Mesenchymal stem cell (in vitro differentiated cells and primary cell): Measurements from ENCODE around the gene ZDHHC7.

Source experiments
- DNase-seq: peaks from one replicate; pipeline ENCODE4 v3.0.0-alpha.2; 2013
- H2AFZ ChIP-seq: one replicate; pipeline ENCODE4 v1.6.1; 2013; ENCODE audit warnings: low read depth, mild to moderate bottlenecking, control low read depth, inconsistent platforms, low read length, moderate library complexity
- H2AK5ac ChIP-seq: 2 replicates; pipeline ENCODE4 v1.6.1; 2013; ENCODE audit warnings: low read length, moderate library complexity, mild to moderate bottlenecking, inconsistent platforms; ENCODE audit not compliant: severe bottlenecking
- H2BK120ac ChIP-seq: one replicate; pipeline ENCODE4 v1.6.1; 2013; ENCODE audit warnings: low read depth, mild to moderate bottlenecking, inconsistent platforms, low read length, moderate library complexity
- H2BK12ac ChIP-seq, 2 experiments: one replicate each; pipeline ENCODE4 v1.6.1; 2013; ENCODE audit warnings: inconsistent platforms in 2 of 2, low read length in 2 of 2, mild to moderate bottlenecking in 2 of 2, moderate library complexity in 2 of 2, control low read depth in 1 of 2
- H2BK15ac ChIP-seq: one replicate; pipeline ENCODE4 v1.6.1; 2013; ENCODE audit warnings: mild to moderate bottlenecking, low read depth, inconsistent platforms; ENCODE audit not compliant: poor library complexity, severe bottlenecking
- H2BK5ac ChIP-seq: 2 replicates; pipeline ENCODE4 v1.6.1; 2013; ENCODE audit warnings: low read depth, mild to moderate bottlenecking, low read length, control low read depth, inconsistent platforms; ENCODE audit not compliant: poor library complexity, severe bottlenecking
- H3K14ac ChIP-seq, 2 experiments: one replicate each; pipeline ENCODE4 v1.6.1; 2013; ENCODE audit warnings: inconsistent platforms in 2 of 2, low read length in 2 of 2, control low read depth in 1 of 2, mild to moderate bottlenecking in 1 of 2, moderate library complexity in 1 of 2
- H3K18ac ChIP-seq, 2 experiments: one replicate each; pipeline ENCODE4 v1.6.1; 2013; ENCODE audit warnings: inconsistent platforms in 2 of 2, low read length in 2 of 2, control low read depth in 1 of 2, low read depth in 1 of 2, mild to moderate bottlenecking in 1 of 2
- H3K23ac ChIP-seq, 2 experiments: one replicate each; pipeline ENCODE4 v1.6.1; 2013; ENCODE audit warnings: inconsistent platforms in 2 of 2, low read length in 2 of 2, mild to moderate bottlenecking in 2 of 2, moderate library complexity in 2 of 2, control low read depth in 1 of 2
- H3K27ac ChIP-seq: 2 replicates; pipeline ENCODE4 v1.5.1; 2013; ENCODE audit warnings: mild to moderate bottlenecking, moderate library complexity, low read length, control low read depth, inconsistent platforms; ENCODE audit not compliant: poor library complexity, severe bottlenecking
- H3K27me3 ChIP-seq, 2 experiments: 2 replicates each; pipeline versions ENCODE4 v1.6.1 to v1.7.0; 2013; ENCODE audit warnings: low read length in 2 of 2, mild to moderate bottlenecking in 2 of 2, moderate library complexity in 2 of 2, control low read depth in 1 of 2, inconsistent platforms in 1 of 2; ENCODE audit not compliant: control insufficient read depth in 1 of 2, insufficient read depth in 1 of 2
- H3K36me3 ChIP-seq, 2 experiments: 2 replicates each; pipeline versions ENCODE4 v1.6.1 to v1.7.0; 2013; ENCODE audit warnings: low read length in 2 of 2, control low read depth in 1 of 2, inconsistent platforms in 1 of 2, low read depth in 1 of 2, mild to moderate bottlenecking in 1 of 2; ENCODE audit not compliant: insufficient read depth in 2 of 2, control insufficient read depth in 1 of 2
- H3K4ac ChIP-seq, 2 experiments: one replicate each; pipeline ENCODE4 v1.6.1; 2013; ENCODE audit warnings: inconsistent platforms in 2 of 2, low read length in 2 of 2, mild to moderate bottlenecking in 2 of 2, moderate library complexity in 2 of 2, control low read depth in 1 of 2, low read depth in 1 of 2
- H3K4me1 ChIP-seq: 2 replicates; pipeline ENCODE4 v1.6.1; 2013; ENCODE audit warnings: low read depth, low read length, control low read depth; ENCODE audit not compliant: control insufficient read depth, insufficient read depth
- H3K4me2 ChIP-seq: 2 replicates; pipeline ENCODE4 v1.6.1; 2013; ENCODE audit warnings: low read length, mild to moderate bottlenecking, inconsistent platforms; ENCODE audit not compliant: poor library complexity, severe bottlenecking
- H3K4me3 ChIP-seq, 2 experiments: 2 replicates each; pipeline versions ENCODE4 v1.5.1 to v1.7.0; 2013; ENCODE audit warnings: low read length in 2 of 2, mild to moderate bottlenecking in 2 of 2, control low read depth in 1 of 2, low read depth in 1 of 2; ENCODE audit not compliant: insufficient read depth in 1 of 2
- H3K79me1 ChIP-seq: replicated peaks from 2 replicates; pipeline ENCODE4 v1.6.1; 2013; ENCODE audit warnings: mild to moderate bottlenecking, control low read depth, low read length, inconsistent platforms; ENCODE audit not compliant: poor library complexity, severe bottlenecking
- H3K9ac ChIP-seq: 2 replicates; pipeline ENCODE4 v1.7.0; 2013; ENCODE audit warnings: mild to moderate bottlenecking, low read length, moderate library complexity
- H3K9me3 ChIP-seq: 2 replicates; pipeline ENCODE4 v1.7.0; 2013; ENCODE audit warnings: mild to moderate bottlenecking, low read length; ENCODE audit not compliant: control insufficient read depth
- H4K8ac ChIP-seq: one replicate; pipeline ENCODE4 v1.6.1; 2013; ENCODE audit warnings: inconsistent platforms, mild to moderate bottlenecking, low read length, moderate library complexity
- H4K91ac ChIP-seq: one replicate; pipeline ENCODE4 v1.6.1; 2013; ENCODE audit warnings: mild to moderate bottlenecking, low read length, inconsistent platforms
- WGBS: methylation state at CpG from one replicate; pipeline ENCODE4 v1.1.7; 2013; ENCODE audit warnings: mixed read lengths; 5-methylcytosine and 5-hydroxymethylcytosine counted together

ZDHHC7 gene

DNA sequence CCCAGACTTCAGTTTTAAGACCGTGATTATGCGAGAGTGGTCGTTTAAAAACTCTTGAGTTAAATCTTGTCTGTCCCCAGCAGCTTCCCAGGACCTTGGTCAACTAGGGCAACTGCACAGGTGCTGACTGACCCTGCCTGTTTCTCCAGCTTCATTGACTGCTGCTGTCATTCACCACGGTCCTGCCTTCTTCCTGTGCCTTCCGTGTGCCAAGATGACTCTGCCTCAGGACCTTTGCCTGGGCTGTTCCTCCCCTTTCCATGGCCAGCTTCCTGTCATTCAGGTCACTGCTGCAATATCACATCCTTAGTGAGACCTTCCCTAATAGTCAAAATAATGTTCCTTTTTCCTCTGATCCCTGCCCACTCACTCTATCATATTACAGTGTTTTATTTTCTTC, 20.1 kb upstream of the ZDHHC7 start:
- Histone ChIP-seq H3K14ac (no peak overlapping the region), H3K4me2 (no peak overlapping the region), H3K36me3 (peaks cover 13 to 16% of the 10 kb centered on the region in 2 experiments), H3K79me1 (peaks cover 12% of the 10 kb centered on the region), H2BK15ac (no peak overlapping the region), H2BK5ac (no peak overlapping the region), H3K9ac (no peak overlapping the region), H3K27ac (no peak overlapping the region), H2AK5ac (no peak overlapping the region), H4K91ac (no peak overlapping the region), H3K23ac (no peak overlapping the region), H4K8ac (no peak overlapping the region), H3K4ac (no peak overlapping the region), H3K4me3 (no peak overlapping the region), H3K27me3 (no peaks in the 10 kb centered on the region), H3K4me1 (peaks cover 16% of the 10 kb centered on the region), H2AFZ (no peak overlapping the region), H2BK120ac (no peak overlapping the region), H2BK12ac (no peak overlapping the region), H3K9me3 (no peaks in the 10 kb centered on the region), H3K18ac (no peak overlapping the region)
- WGBS = 92% methylated on average over 5 of the region's 5 CpGs
- DNase-seq = no peak

DNA sequence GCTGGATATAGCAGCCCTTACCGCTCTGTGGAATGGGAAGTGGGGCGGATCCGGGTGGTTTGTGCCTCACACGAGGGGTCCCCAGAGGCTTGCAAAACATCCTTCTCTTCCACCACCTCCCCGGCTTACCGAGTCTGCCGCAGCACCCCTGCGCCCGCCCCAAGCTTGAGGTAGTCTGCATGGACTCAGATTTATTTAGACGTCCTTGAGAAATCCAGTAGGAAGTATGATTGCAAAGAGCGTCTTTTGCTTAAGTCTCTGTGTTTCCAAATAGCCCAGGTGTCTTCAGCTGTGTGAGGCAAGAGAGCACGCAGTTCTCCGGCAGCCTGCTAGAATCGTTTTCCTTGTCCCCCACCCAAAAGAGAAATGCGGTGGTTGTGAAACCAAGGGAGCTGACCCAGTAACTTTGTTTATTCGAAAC, 18.7 kb upstream of the ZDHHC7 start:
- 86% methylated on average over 16 of the region's 16 CpGs for WGBS
- Histone ChIP-seq H2BK120ac (no peak overlapping the region), H3K36me3 (peaks cover 11 to 16% of the 10 kb centered on the region in 2 experiments), H4K91ac (peak overlapping the region; percentile 29), H4K8ac (no peak overlapping the region), H3K9me3 (no peaks in the 10 kb centered on the region), H2BK12ac (no peak overlapping the region), H3K4me1 (peaks cover 19% of the 10 kb centered on the region), H3K27ac (no peak overlapping the region), H3K4me3 (peak overlapping the region in 1 of 2 experiments; percentile 92), H2AK5ac (peak overlapping the region; percentile 69), H2AFZ (no peak overlapping the region), H3K23ac (no peak overlapping the region), H3K18ac (no peak overlapping the region), H3K27me3 (no peaks in the 10 kb centered on the region), H3K4ac (peak overlapping the region in 1 of 2 experiments; percentile 38), H3K14ac (no peak overlapping the region), H3K4me2 (no peak overlapping the region), H3K79me1 (peaks cover 11% of the 10 kb centered on the region), H2BK5ac (no peak overlapping the region), H3K9ac (peak overlapping the region; percentile 98), H2BK15ac (peak overlapping the region; percentile 41)
- DNase-seq = peak; percentile 68

DNA sequence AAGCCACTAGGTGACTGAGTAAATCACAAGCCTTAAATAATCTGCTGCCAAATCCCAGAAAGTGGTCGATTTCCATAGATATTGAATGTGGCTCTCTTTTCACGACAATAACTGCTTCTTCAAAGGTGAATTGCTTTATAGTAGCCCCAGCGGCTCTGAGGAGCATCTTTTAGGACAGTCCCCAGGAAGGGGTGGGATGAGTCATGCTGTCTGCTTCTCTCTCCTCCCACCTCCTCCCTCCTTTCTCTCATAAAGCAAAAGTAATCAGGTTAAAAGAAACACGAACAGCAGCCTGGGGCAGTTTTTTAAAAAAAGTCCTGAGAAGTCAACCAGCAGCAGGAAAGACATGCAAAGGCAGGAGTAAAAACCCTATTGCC, 18.1 kb upstream of the ZDHHC7 start:
- no peak overlapping the region for H2AFZ ChIP-seq
- H2BK120ac ChIP-seq = no peak overlapping the region
- no peak overlapping the region for H2BK5ac ChIP-seq
- no peaks in the 10 kb centered on the region for H3K9me3 ChIP-seq
- 21% methylated on average over 4 of the region's 4 CpGs for WGBS
- H3K9ac ChIP-seq = peak overlapping the region; percentile 98
- no peak overlapping the region for H4K8ac ChIP-seq
- H3K14ac ChIP-seq = no peak overlapping the region
- H4K91ac ChIP-seq = no peak overlapping the region
- H3K4me1 ChIP-seq = peaks cover 19% of the 10 kb centered on the region
- H3K18ac ChIP-seq = no peak overlapping the region
- no peak overlapping the region for H3K4me2 ChIP-seq
- no peak overlapping the region for H2BK12ac ChIP-seq
- H3K79me1 ChIP-seq = peaks cover 11% of the 10 kb centered on the region
- no peaks in the 10 kb centered on the region for H3K27me3 ChIP-seq
- H3K23ac ChIP-seq = no peak overlapping the region
- H3K4ac ChIP-seq = no peak overlapping the region
- peaks cover 7 to 16% of the 10 kb centered on the region in 2 experiments for H3K36me3 ChIP-seq
- H3K4me3 ChIP-seq = peak overlapping the region in 1 of 2 experiments; percentile 92
- no peak overlapping the region for H2AK5ac ChIP-seq
- H3K27ac ChIP-seq = no peak overlapping the region
- DNase-seq = peak; percentile 77
- H2BK15ac ChIP-seq = no peak overlapping the region

DNA sequence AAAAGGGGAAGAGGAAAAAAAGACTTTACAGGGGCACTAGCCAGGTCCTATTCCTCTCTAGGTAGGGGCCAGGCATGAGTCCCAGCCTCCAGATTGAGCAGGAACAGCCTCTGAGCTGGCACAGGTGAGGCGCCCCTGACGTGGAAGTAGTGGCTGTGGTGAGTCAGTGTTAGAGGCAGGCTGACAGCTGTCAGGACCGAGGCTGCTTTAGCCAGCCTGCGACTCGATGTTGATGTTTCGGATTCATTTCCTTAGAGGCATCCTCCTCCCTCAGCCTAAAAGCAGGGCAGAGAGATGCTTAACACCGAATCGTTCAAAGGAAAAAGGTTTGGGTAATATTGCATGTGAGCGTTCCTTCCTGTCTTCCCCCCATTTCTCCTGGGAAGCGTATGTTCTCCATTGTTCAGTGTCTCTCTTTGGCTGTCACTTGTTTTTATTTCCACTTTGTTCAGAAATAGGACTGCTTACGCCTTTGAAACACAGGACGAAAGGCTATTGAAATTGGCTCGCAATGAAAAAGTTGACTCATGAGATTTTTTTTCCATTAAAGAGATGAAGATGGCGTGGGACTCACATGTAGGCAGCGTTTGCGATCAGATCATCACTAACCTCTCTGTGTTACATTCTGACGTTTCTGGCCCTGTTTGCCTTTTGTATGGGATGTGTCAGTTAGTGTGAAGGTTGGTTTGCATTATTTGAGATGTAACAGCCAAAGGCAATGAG, 17.5 kb upstream of the ZDHHC7 start:
- H2BK5ac ChIP-seq = no peak overlapping the region
- no peak overlapping the region for H3K4ac ChIP-seq
- no peaks in the 10 kb centered on the region for H3K9me3 ChIP-seq
- peak overlapping the region; percentile 90 for H3K4me2 ChIP-seq
- no peaks in the 10 kb centered on the region for H3K27me3 ChIP-seq
- H2BK120ac ChIP-seq = no peak overlapping the region
- no peak overlapping the region for H4K91ac ChIP-seq
- H3K4me3 ChIP-seq = peak overlapping the region in 1 of 2 experiments; percentile 92
- no peak overlapping the region for H3K23ac ChIP-seq
- no peak overlapping the region for H2AK5ac ChIP-seq
- WGBS = 62% methylated on average over 13 of the region's 17 CpGs
- no peak overlapping the region for H3K27ac ChIP-seq
- H3K14ac ChIP-seq = no peak overlapping the region
- no peak overlapping the region for H2BK15ac ChIP-seq
- peaks cover 7 to 16% of the 10 kb centered on the region in 2 experiments for H3K36me3 ChIP-seq
- H2AFZ ChIP-seq = no peak overlapping the region
- peak overlapping the region; percentile 98 for H3K9ac ChIP-seq
- H4K8ac ChIP-seq = no peak overlapping the region
- no peak overlapping the region for H2BK12ac ChIP-seq
- peaks cover 19% of the 10 kb centered on the region for H3K4me1 ChIP-seq
- H3K79me1 ChIP-seq = peaks cover 11% of the 10 kb centered on the region
- H3K18ac ChIP-seq = no peak overlapping the region
- DNase-seq = peak; percentile 45
